Ascending aorta (tissue), 2 donors: ENCODE measurements around the gene MAP3K13. TPM values are rescaled to one million over a fixed set of nuclear protein-coding genes. Genes with fewer than 3 reads are reported as not detected.

Experiments
- DNase-seq, 2 donors: peaks; one replicate each; pipeline ENCODE4 v3.0.0-alpha.2; 2019; ENCODE audit warnings: low spot score in 2 of 2
- H3K27ac ChIP-seq, 2 donors: fragments of 200-600 bp; sonication (generic); one replicate each; pipeline ENCODE4 v1.5.1; 2016 to 2017; ENCODE audit warnings: mild to moderate bottlenecking in 1 of 2
- H3K27me3 ChIP-seq: fragments of 200-600 bp; sonication (generic); one replicate; pipeline ENCODE4 v1.5.1; 2017
- H3K36me3 ChIP-seq, 2 donors: fragments of 200-600 bp; sonication (generic); one replicate each; pipeline ENCODE4 v1.5.1; 2016
- H3K4me1 ChIP-seq, 2 donors: fragments of 200-600 bp; sonication (generic); one replicate each; pipeline ENCODE4 v1.5.1; 2016 to 2017; ENCODE audit warnings: mild to moderate bottlenecking in 1 of 2
- H3K4me3 ChIP-seq, 2 donors: fragments of 200-600 bp; sonication (generic); one replicate each; pipeline ENCODE4 v1.5.1; 2016 to 2017; ENCODE audit warnings: mild to moderate bottlenecking in 1 of 2
- H3K9me3 ChIP-seq, 2 donors: fragments of 200-600 bp; sonication (generic); one replicate each; pipeline ENCODE4 v1.5.1; 2016
- CTCF ChIP-seq, 3 experiments: fragments of 200-600 bp in 2 of 3; fragments of 450-650 bp in 1 of 3; sonication (generic) in 2 of 3; IDR thresholded peaks; one replicate each; pipeline ENCODE4 v1.5.1; 2016 to 2019; ENCODE audit warnings: antibody characterized with exemption in 3 of 3, mild to moderate bottlenecking in 1 of 3, moderate library complexity in 1 of 3
- intact Hi-C: fragments of 100-400 bp; cut with DNase I; formaldehyde crosslinking; loops from one replicate; pipeline ENCODE4 v1.15.1; 2023
- total RNA-seq: library from RNA; depleted of rRNA; stranded (reverse); fragments of >200 nt; gene quantifications from one replicate; pipeline ENCODE4 v1.1.0, GENCODE V29; 2016

MAP3K13 gene
- total RNA-seq, 1 donor from 2014 or later: 21.9 TPM

DNA sequence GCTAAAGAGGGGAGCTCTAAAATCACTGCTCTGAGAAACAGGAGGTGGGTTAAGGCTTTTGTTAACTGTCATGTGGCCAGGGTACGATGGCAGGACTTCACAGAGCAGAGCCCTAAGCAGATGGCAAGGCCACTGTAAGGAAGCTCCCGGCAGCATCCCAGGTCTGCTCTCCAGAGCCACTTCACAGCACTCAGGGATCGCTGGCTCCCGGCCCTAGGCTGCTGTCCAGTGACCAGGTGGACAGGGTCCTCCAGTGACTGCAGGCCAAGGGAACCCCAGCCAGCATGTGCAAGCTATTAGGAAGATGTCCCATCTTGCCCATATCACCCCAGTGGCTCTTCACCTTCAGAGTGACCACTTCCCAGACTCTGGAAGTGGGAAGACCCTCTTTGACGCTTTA is 125.5 kb downstream of the MAP3K13 start:
- intact Hi-C loops: no loop called here
- DNase-seq: no peak
- no peak overlapping the region for H3K27ac ChIP-seq
- no peaks in the 10 kb centered on the region for H3K9me3 ChIP-seq
- H3K4me1 ChIP-seq: no peaks in the 10 kb centered on the region
- peaks cover 14 to 41% of the 10 kb centered on the region in 2 donors for H3K36me3 ChIP-seq
- no peak overlapping the region for H3K4me3 ChIP-seq
- TF ChIP-seq CTCF (IDR thresholded peaks at IDR 0.05): no peak
- H3K27me3 ChIP-seq: no peaks in the 10 kb centered on the region

- Histone ChIP-seq H3K9me3 (no peaks in the 10 kb centered on the region), H3K27ac (no peak overlapping the region), H3K4me1 (no peaks in the 10 kb centered on the region), H3K27me3 (no peaks in the 10 kb centered on the region), H3K36me3 (peaks cover 21 to 51% of the 10 kb centered on the region in 2 donors), H3K4me3 (no peak overlapping the region)
- no peak for TF ChIP-seq CTCF (IDR thresholded peaks at IDR 0.05)
- intact Hi-C loops: no loop called here
- DNase-seq: no peak
Measured at GRCh38 chr3:185489462-185489861, 126.5 kb downstream of the MAP3K13 start.

GRCh38 chr3:185490241-185490640 is 127.3 kb downstream of the MAP3K13 start:
- H3K27ac ChIP-seq: no peak overlapping the region
- H3K27me3 ChIP-seq: no peaks in the 10 kb centered on the region
- H3K4me3 ChIP-seq: no peak overlapping the region
- H3K4me1 ChIP-seq: no peaks in the 10 kb centered on the region
- H3K36me3 ChIP-seq: peaks cover 27 to 58% of the 10 kb centered on the region in 2 donors
- intact Hi-C loops: no loop called here
- DNase-seq: no peak
- TF ChIP-seq CTCF (IDR thresholded peaks at IDR 0.05): no peak
- H3K9me3 ChIP-seq: no peaks in the 10 kb centered on the region

- intact Hi-C loops: loop anchor here (1.0 to 2.0 kb wide), 4 partner anchors 60 to 686 kb away; partner anchors contain the start of genes SENP2 and VPS8
- H3K27ac ChIP-seq: peak within 1 kb of the TSS; percentile 76 to 87
- no peaks in the 10 kb centered on the region for H3K27me3 ChIP-seq
- peak within 1 kb of the TSS; percentile 78 to 99 for H3K4me3 ChIP-seq
- DNase-seq: peak; percentile 38 to 95
- peaks cover 5 to 8% of the 10 kb centered on the region in 2 donors for H3K4me1 ChIP-seq
- H3K36me3 ChIP-seq: peaks cover 11 to 27% of the 10 kb centered on the region in 2 donors
- no peak for TF ChIP-seq CTCF (IDR thresholded peaks at IDR 0.05)
- no peaks in the 10 kb centered on the region for H3K9me3 ChIP-seq
Measured at GRCh38 chr3:185498503-185499396, 135.8 kb downstream of the MAP3K13 start, which contains the start of gene TMEM41A. Gene TMEM41A (minus strand): TSS chr3:185499035. CDS start chr3:185498961, 74 bp downstream.

DNA sequence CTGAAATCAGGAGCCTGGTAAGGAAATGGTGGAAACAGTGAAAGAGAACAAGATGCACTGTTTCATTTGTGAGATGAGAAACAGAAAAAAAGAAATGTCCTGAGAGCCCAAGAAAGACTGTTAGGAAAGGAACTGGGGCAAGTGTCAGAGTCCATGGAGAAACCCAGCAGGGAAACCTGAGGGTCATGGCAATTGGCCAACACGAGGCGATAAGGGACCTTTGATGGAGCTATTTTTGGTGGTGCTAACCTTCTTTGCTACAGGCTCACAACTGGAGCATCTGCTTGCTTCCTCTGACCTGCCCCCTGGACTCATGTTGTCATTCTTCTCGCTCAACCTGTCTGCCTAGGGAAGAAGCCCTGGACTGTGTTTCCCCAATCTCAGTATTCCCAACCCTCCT is 140.1 kb downstream of the MAP3K13 start:
- intact Hi-C loops: no loop called here
- no peak overlapping the region for H3K4me3 ChIP-seq
- TF ChIP-seq CTCF (IDR thresholded peaks at IDR 0.05): no peak
- no peak for DNase-seq
- no peak overlapping the region for H3K27ac ChIP-seq
- peaks cover 0 to 1% of the 10 kb centered on the region in 2 donors for H3K4me1 ChIP-seq
- no peaks in the 10 kb centered on the region for H3K36me3 ChIP-seq
- H3K27me3 ChIP-seq: no peaks in the 10 kb centered on the region
- no peaks in the 10 kb centered on the region for H3K9me3 ChIP-seq
